ENCODE results near the gene RASGEF1C.

DNA sequence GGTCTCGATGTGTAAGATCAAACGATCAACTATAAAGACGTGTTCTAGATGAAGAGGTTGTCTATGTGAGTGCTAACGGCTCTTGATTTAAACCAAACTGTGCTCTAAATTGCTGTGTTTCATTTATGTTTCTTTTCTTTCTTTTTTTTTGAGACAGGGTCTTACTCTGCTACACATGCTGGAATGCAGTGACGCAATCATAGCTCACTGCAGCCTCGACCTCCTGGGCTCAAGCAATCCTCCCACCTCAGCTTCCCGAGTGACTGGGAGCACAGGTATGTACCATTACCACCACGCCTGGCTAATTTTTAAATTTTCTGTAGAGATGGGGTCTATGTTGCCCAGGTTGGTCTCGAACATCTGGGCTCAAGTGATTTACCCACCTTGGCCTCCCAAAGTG is 113.5 kb downstream of the RASGEF1C start:
- TF ChIP-seq EZH2 (IDR thresholded peaks at IDR 0.05), result no peak
- TF ChIP-seq POLR2AphosphoS5 (IDR thresholded peaks at IDR 0.05; ENCODE audit: borderline replicate concordance, low read depth, low read length), result no peak
